Endometrial microvascular endothelial cells (primary cell): Measurements from ENCODE around the gene ANP32B. TPM values are rescaled to one million over a fixed set of nuclear protein-coding genes. Genes with fewer than 3 reads are reported as not detected.
"Not testable (repeated sequence)": the region's sequence is repeated elsewhere in the genome, so short reads cannot be mapped to it uniquely, and the experiment has no call there.

Experiments used
- in situ Hi-C: cut with HindIII; loops from 2 replicates; pipeline ENCODE4 v1.10.0; 2017; ENCODE audit warnings: low sequenced_read_pairs, low pct_unique_long_range_greater_than_20kb; ENCODE audit errors: inconsistent ontology term
- total RNA-seq: library from RNA; depleted of rRNA; stranded (reverse); fragments of >200 nt; gene quantifications from one replicate; pipeline ENCODE4 v1.2.3, GENCODE V29; 2015; ENCODE audit errors: inconsistent ontology term

ANP32B gene
- total RNA-seq, 1 donor from 2014 or later: 18.4 TPM

DNA sequence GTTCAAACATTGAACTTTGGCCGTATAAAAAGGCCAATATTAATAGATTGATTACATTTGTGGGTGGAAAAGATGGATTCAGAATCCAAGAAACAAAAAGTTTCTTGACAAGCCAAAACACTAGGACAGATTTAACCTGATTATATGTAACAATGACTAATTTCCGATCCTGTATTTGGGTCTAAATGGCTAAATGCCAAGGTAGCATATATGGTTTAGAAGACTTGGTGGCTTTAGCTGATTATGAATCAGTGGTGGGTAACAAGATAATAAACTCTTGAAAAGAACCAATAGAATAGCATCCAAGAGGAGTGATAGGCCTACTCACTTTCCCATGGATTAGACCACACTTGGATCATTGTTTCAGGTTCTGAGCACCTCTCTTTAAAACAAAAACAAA, 21.8 kb upstream of the ANP32B start:
- in situ Hi-C loops: no loop called here

DNA sequence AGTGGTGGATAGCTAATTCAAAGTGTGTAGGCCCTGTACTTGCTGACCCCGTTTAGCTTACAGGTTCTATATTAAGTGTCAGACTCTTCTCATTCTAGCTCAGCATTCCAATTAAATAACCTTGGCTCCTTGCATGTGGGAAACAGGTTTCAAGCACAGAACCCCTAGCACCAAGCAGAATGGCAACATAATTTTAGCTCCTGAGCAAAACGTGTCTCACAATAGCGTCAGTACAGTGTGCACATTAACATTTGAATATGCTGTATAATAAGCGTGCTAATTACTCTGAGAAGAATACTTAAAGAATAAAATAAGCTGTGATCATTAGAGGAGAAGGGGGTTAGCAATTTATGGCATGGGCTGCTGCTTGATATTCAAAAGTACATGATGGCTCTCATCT, 21.0 kb upstream of the ANP32B start:
- in situ Hi-C loops: no loop called here

DNA sequence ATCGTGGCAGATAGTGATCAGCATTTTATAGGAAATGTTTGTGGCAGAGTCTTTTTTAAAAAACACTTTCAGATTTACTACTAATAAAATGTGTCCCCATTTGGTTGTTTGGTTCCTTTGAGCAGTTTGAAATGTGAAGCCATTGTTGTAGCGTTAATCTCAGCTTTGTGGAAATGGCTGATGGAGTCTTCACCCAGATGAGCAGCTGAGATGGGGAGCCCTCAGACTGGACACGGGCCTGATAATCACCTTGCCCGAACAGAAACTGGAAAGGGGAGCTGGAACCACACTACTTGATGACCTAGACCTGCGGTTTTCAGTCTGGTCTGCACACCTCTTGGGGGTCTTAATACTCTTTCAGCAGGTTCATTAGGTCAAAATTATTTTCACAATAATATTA, 20.6 kb upstream of the ANP32B start:
- in situ Hi-C loops: no loop called here

DNA sequence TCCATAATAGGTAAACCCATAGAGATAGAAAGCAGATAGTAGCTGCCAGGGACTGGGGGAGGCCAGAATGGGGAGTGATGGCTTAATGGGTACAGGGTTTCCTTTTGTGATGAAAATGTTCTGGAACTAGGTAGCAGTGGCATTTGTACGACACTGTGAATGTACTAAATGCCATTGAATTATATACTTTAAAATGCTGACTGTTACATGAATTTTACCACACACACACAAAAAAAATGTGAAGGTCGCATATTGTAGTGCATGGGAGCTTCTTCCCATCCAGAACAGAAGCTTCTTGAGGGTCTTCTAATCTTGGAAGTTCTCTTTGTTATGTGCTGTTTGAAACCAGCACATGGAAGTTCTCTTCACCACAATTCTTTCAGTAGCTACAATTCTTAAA, 19.9 kb upstream of the ANP32B start:
- in situ Hi-C loops: no loop called here

DNA sequence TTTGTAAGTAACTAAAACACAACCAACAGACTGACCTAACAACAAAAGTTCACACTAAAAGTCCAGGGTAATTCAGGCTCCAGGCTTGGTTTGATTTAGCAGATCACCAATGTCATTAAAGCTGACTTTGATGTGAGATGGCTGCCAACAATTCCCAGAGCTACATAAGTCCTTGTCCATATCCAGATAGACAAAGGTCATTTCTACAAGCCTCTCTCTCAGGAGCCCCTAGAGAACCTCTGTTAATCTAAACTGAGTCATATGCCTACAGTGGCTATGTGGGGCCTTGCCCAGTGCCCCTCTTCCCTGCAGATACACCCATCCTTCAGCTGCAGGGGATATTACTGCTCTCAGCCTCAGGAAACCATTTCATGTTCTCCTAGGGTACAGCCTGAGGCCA, 18.2 kb upstream of the ANP32B start:
- in situ Hi-C loops: no loop called here

DNA sequence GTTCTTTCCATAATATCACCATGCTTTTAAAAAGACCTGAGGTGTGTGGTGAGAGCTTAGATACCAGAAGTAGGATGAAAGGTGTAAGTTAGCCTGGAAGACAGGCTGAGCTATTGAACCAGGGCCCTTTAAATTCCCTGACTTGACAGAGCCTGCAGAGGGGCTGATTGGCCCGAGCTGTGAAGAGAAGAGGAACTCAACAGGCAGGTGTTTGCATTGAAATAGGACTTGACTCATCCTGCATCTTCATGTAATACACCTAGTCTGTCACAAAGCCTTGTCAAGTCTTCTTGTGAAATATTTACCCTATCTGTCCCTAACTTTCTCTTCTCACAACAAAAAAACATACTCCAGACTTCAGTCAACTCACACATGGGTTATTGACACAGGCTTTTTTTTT, 16.6 kb upstream of the ANP32B start:
- in situ Hi-C loops: no loop called here

DNA sequence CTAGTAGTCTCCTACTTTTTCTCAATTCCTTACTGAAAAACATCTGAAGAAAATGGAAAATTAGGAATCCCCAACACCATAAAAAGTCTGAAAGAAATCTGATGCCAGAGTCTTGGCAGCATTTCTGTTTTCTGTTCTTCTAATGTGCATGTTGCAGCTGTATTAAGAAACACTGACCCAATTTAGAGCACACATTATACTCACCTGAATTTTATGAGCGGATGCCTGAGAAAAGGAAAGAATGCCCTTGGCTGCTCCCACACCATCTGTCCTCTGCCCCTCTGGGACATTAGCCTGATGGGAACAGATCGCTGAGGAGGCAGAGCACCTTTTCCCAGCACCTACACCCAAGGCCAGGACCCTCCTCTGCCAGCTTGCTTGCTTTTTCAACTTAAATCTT, 14.1 kb upstream of the ANP32B start:
- in situ Hi-C loops: no loop called here

DNA sequence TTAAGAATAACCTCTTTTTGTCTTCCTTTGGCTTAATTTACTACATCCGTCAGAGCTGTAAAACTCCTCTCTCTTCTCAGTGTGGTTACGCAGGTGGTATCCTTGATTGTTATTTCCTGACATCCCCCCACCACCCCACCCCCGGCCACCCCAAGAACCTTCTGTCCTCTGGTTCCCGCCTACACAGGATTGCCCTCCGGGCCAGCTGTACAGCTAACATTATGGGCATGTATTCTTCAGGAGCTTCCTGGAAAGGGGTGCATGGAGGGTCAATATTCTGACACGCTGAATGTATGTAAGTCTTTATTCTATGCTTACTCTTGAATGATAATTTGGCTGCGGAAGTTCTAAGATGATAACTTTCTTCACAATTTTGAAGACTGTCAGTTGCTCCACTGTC, 13.0 kb upstream of the ANP32B start:
- in situ Hi-C loops: no loop called here

DNA sequence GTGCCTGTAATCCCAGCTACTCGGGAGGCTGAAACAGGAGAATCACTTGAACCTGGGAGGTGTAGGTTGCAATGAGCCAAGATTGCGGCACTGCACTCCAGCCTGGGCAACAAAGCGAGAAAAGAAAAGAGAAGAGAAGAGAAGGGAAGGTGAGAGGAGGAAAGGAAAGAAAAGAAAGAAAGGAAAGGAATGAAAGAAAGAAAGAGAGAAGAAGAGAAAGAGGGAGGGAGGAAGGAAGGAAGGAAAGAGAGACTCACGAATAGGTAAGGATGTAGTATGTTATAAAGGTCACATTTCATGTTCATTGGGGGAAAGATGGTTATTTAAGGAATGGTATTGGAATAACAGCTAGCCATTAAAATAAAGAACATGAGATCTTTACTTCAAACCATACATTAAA, 10.4 kb upstream of the ANP32B start:
- in situ Hi-C loops: no loop called here

DNA sequence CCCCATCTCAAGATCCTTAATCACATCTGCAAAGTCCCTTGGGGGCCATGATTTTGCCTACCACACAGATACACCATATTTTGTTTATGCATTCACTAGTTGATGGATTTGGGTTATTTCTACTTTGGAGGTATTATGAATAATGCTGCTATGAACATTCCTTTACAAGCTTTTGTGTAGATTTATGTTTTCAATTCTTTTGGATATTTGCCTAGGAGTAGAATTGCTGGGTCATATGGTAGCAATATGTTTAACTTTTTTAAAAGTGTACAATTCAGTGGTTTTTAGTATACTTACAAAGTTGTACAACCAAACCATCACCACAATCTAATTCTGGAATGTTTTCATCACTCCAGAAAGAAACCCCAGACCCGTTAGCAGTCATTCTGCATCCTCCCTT, 7.8 kb upstream of the ANP32B start:
- in situ Hi-C loops: no loop called here

DNA sequence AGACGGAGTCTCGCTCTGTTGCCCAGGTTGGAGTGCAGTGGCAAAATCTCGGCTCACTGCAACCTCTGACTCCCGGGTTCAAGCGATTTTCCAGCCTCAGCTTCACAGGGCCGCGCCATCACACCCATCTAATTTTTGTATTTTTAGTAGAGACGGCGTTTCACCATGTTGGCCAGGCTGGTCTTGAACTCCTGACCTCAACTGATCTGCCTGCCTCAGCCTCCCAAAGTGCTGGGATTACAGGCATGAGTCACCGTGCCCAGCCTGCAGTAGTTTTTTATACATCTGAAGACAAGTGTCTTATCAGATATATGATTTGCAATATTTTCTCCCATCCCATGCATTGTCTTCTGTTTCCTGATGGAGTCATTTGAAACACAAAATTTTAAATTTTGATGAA, 6.5 kb upstream of the ANP32B start:
- in situ Hi-C loops: not testable (repeated sequence)

DNA sequence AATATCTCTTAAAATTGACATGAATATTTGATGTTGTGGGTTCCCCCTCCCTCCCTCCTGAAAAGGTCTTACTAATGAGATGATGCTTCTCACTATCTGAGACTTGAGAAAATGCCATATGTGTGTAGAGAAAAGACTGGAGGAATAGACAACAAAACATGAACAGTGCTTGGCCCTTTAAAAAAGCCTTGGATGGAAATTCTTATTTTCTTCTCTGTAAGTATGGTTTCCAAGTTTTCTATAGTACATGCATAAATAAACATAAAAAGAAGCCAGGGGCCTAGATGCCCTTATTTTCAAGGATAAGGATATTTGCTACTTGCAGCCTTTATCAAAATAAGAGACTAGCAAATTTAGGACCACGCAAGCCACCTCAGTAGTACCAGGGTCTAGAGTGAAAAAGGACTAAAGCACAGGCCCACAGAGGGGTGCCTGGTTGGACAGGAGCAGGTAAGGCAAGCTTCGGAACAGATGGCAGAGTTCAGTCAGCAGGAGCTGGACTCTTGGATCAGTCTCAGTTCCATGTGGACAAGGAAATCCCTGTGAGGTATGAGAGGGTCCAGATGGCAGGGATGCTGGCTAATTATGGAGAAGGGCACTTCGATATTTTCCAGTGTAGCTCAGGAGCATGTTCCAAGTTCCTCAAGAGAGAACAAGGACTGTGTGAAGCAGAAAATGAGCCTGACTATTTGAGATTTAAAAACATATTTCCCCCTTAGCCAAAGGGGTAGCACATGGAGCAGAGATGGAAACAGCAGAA, 4.6 kb upstream of the ANP32B start:
- in situ Hi-C loops: no loop called here

DNA sequence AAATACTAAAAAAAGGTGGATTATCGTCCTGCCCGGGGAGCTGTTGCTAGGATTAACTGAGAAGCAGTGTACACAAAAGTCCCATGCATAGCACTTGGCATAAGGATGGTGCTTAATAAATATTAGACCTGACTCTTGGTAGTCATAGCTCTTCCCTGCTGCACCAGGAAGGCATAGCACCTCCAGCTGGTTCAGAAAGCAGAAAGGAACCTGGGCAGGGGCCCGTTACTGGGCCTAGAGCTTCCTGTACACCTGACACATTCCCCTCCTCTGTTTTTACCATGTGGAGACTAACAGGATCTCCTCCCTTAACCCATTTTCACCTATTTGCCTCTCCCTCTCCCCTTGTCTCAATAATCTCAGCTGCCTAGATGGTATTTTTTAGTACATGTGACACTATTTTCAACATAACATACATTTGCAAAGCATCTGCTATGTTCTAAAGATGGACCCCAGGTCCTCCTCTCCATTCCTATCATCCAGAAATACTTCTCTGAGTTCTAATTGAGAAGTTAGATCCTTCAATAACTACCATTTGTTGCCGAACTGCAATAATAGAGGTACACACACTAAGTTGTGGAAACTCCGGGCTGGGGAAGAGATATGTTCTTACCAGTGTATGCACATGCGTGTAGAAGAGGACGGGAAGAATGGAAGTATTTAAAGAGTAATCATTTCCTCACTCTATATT, 3.2 kb upstream of the ANP32B start:
- in situ Hi-C loops: no loop called here

DNA sequence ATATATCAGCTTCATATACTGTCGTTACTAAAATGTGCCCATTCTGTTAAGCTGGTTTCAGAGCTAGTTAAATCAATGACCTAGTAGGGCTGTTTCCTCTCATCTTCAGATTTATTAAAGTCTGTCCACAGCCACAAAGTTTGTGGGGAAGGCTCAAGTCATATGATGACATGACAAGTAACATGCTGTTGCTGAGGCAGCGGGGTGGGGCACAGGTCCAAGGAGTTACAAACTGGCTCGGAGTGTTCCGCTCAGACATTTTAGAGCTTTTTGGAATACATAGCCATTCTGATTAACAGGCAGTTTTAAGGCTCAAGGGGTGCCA, 2.7 kb upstream of the ANP32B start:
- in situ Hi-C loops: no loop called here

DNA sequence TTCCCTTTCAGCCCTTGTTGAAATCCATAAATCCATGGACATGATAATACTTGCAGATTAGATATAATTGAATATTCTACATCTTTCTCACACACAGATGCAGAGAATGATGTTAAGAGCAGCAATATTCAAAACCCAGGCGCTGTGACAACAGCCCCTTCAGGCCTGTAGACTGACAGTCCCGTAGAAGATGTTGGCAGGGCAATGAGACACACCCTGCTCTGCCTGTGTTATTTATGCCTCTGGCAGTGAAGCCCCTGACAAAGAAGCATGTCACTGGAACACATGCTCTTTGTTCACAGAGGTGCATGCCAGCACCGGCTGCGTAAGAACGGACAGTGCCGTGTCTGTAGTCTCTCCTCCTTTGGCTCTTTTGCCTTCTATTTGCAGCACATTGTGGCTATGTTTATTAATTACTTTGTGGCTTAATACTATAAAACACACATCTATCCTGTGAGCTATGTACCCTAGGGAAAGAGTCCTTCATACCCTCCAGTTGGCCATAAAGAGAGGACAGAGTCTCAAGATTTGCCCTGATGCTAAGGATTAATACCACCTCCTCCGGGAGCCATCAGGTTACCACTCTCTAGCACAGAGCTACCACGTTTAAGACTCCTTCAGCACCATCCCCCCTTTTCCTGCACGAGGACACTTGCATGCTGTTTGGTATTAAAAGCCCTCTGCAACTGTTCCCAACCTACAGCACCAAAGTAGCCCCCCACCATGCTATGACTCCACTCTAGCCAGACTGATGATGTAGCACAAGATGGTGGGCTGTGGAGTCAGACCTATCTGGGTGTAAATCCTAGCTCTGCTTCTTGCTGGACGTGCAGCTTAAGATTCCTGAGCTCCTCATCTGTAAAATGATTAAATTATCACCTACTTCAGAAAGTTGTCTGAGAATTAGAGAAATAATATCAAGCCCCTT, 2.0 kb upstream of the ANP32B start:
- in situ Hi-C loops: no loop called here

DNA sequence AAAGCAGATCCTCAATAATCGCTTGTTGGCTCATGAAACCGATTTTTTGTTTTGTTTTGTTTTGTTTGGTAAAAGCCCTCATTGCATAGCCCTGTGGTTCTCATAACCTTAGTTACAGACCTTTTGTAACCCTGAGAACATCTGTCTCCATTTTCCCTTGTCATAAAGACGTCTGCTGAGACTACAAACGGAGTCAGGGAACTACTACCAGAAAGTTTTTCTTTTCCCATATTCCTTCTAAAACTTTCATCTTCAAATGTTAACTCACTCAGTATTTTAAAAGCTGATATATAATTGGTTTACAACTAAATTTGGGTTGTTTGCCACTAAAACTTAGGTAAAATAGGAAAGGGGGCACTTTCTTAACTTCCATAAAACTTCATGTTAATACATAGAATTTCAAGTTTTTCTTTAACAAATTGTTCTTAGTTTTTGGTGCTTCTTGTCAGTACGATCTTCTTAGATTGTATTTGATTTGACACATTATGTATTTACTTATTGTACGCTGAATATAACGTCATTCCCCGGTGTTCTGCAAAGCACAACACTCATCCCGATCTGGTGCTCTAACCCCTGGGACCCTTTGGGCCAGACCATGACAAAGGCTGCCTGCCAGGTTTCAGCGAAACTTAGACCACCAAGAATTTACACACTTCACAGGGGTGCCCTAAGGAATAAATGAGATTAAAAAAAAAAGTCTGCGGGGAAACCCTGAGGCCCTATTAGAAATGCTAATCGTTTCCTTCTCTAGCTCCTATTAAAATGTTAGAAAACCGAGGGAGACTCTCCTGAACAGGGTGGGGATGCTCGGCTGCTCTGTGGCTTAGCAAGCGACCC, 1.1 kb upstream of the ANP32B start:
- in situ Hi-C loops: no loop called here

DNA sequence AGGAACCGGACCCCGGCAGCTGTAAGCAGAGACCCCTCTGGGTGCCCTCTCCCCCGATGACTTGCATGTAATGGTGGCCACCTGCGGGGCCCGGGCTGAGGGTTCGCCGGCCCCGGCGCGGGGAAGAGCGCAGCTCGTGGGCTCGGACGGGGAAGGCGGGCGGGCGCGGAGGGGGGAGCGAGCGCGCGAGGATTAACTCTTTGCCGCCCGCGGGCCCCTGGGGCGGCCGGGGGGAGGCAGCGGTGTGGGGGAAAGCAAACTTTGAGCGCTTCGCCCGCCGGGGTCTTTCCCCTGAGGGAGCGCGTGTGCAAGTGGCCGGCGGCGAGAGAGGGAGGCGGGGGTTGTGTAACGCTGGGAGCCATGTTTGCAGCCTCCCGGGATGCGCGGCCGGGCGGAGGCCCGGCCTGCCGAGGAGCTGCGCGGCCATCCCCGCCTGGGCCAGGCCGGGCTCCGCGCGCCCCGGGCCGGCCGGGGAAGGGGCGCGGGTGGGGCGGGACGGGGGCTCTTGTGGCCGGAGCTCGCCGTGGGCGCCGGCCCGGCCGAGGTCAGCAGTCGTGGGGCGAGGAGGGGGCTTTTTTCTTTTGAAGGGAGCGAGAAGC, 547 bp downstream of the ANP32B start:
- in situ Hi-C loops: no loop called here

DNA sequence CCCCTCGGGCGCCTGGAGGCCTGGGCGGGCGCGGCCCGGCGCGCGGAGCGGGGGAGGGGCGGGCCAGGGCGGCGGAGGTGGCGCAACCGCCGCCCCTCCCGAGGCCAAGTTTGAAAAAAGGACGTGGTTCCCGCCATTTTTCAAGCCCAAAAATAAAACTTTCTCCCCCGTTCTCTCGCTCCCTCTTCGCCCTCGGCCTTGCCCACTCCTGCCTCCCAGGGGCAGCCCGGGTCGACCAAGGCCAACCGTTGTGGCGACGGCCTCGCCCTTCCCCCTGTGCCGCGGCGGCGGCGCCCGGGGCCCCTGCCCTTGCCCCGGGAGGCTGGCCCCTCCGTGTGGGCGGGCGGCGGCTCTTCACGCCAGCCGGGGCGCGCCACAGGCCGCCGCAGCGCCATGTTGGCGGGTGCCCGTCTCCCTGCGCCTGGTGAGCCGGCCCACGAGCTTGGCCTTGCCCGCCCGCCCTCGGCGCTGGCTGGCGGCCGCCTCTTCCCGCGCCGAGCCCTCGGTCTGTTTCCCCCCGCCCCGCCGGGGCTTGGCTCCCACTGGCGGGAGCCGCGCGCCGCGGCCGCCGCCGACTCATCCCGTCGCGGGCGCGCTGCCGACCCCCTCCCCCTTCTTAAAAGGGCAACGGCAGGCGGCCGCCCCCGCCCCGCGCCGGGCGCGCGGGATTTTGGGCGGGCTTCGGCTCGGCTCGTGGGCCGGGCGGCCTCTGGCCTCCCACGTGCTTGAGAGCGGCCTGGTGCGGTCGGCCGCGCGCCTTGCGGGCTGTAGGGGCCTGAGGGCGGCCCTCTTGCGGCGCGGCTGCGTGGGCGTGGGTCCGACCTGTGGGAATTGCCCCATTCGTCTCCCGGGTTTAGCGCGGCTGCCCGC, 1.3 kb downstream of the ANP32B start:
- in situ Hi-C loops: no loop called here
